PC-3 (cell line): ENCODE results near the gene RBMS3.

Source experiments
- CTCF ChIP-seq: fragments of 300-600 bp; sonication (generic); conservative IDR thresholded peaks from 2 replicates; pipeline ENCODE4 v1.5.1; 2017; ENCODE audit warnings: antibody characterized with exemption, low read depth, mild to moderate bottlenecking, low read length
- EZH2 ChIP-seq: fragments of 300-600 bp; sonication (generic); IDR thresholded peaks from one replicate; pipeline ENCODE4 v1.6.1; 2017; ENCODE audit warnings: antibody characterized with exemption, mild to moderate bottlenecking, low read length; ENCODE audit not compliant: unreplicated experiment

DNA sequence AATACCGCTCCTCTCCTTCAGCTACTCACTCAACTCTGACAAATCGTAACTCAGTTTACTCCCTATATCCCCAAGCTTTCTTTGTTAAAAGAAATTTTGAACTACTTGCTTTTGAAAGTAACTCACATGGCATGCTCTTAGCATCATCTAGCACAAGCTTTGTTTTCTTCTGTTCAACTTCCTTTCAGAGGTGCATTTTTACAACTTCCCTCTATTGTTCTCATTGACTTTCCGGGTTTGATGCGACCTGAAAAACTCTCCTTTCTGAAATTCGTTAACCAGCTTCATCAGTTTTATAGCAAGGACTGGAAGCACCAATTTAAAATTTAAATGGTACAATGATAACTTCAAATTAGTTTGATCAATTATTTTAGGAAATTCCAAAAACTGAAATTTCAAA, 696.0 kb downstream of the RBMS3 start:
- TF ChIP-seq EZH2, result no peak
- no peak for TF ChIP-seq CTCF
